Fibroblast of skin of abdomen (primary cell): ENCODE measurements around the gene HOXA11.

Source experiments
- DNase-seq: peaks from one replicate; pipeline ENCODE4 v3.0.0-alpha.2; 2013

The HOXA11 gene

GRCh38 chr7:27205325-27206280, 20.6 kb upstream of the HOXA11 start:
- DNase-seq, result no peak

- DNase-seq, result no peak
These were observed 19.9 kb upstream of the HOXA11 start for GRCh38 chr7:27204851-27205322.

GRCh38 chr7:27203964-27204594, 19.0 kb upstream of the HOXA11 start:
- no peak for DNase-seq

GRCh38 chr7:27203365-27203953, 18.4 kb upstream of the HOXA11 start:
- no peak for DNase-seq

GRCh38 chr7:27202862-27203134, 17.8 kb upstream of the HOXA11 start:
- DNase-seq, result no peak

GRCh38 chr7:27202018-27202861, 17.2 kb upstream of the HOXA11 start:
- DNase-seq, result no peak

- no peak for DNase-seq
These were observed 16.6 kb upstream of the HOXA11 start for GRCh38 chr7:27201580-27202017.

- DNase-seq, result no peak
These were observed 15.9 kb upstream of the HOXA11 start for GRCh38 chr7:27200761-27201579.

GRCh38 chr7:27199849-27200760, 15.1 kb upstream of the HOXA11 start, which contains the start of gene HOXA13:
TSS of gene HOXA13 (minus strand) at chr7:27200091. CDS start at chr7:27200077, 14 bp downstream.
- no peak for DNase-seq

- no peak for DNase-seq
These were observed 14.1 kb upstream of the HOXA11 start for GRCh38 chr7:27198871-27199801.

GRCh38 chr7:27198138-27198841, 13.3 kb upstream of the HOXA11 start:
- DNase-seq, result no peak

GRCh38 chr7:27197137-27198042, 12.4 kb upstream of the HOXA11 start:
- no peak for DNase-seq

- DNase-seq, result peak; percentile 50
These were observed 11.3 kb upstream of the HOXA11 start for GRCh38 chr7:27196287-27196767.

- no peak for DNase-seq
These were observed 9.8 kb upstream of the HOXA11 start for GRCh38 chr7:27194686-27195379.

- DNase-seq, result no peak
These were observed 8.9 kb upstream of the HOXA11 start for GRCh38 chr7:27194002-27194352.

GRCh38 chr7:27193335-27194001, 8.4 kb upstream of the HOXA11 start:
- no peak for DNase-seq
